OCI-LY1 (cell line): ENCODE results near the gene OXLD1.

Source experiments
- CTCF ChIP-seq: fragments of 200-600 bp; sonication (generic), shearing (Covaris generic); IDR thresholded peaks from 2 replicates; pipeline ENCODE4 v1.5.1; 2017; ENCODE audit warnings: mild to moderate bottlenecking, antibody characterized with exemption, low read length, moderate library complexity, mixed read lengths
- EZH2 ChIP-seq: fragments of 200-600 bp; sonication (generic), shearing (Covaris generic); IDR thresholded peaks from 2 replicates; pipeline ENCODE4 v1.8.0; 2017; ENCODE audit warnings: borderline replicate concordance, mixed run types, mild to moderate bottlenecking, antibody characterized with exemption, low read length, moderate library complexity, mixed read lengths

- TF ChIP-seq CTCF, result no peak
- no peak for TF ChIP-seq EZH2
Measured at GRCh38 chr17:81672504-81672903, 6.1 kb upstream of the OXLD1 start.
